Ectodermal cell (in vitro differentiated cells): ENCODE data around the gene TMEM125.
A peak's percentile ranks its signal among the peaks of the same experiment; 100 is the strongest.

Source experiments
- H3K27ac ChIP-seq: 2 replicates; pipeline ENCODE4 v1.7.0; 2013; ENCODE audit warnings: mild to moderate bottlenecking, low read depth, low read length; ENCODE audit not compliant: insufficient read depth, poor library complexity, severe bottlenecking
- H3K27me3 ChIP-seq: 2 replicates; pipeline ENCODE4 v1.7.0; 2013; ENCODE audit warnings: mild to moderate bottlenecking, low read length; ENCODE audit not compliant: insufficient read depth, control insufficient read depth, poor library complexity, severe bottlenecking
- H3K36me3 ChIP-seq: one replicate; pipeline ENCODE4 v1.7.0; 2013; ENCODE audit warnings: low read length; ENCODE audit not compliant: control insufficient read depth, insufficient read depth
- H3K4me1 ChIP-seq: one replicate; pipeline ENCODE4 v1.7.0; 2013; ENCODE audit warnings: low read length; ENCODE audit not compliant: control insufficient read depth, insufficient read depth
- H3K4me3 ChIP-seq: 2 replicates; pipeline ENCODE4 v1.7.0; 2013; ENCODE audit warnings: low read depth, low read length, control low read depth; ENCODE audit not compliant: insufficient read depth
- H3K9me3 ChIP-seq: 2 replicates; pipeline ENCODE4 v1.7.0; 2013; ENCODE audit warnings: mild to moderate bottlenecking, low read length, moderate library complexity; ENCODE audit not compliant: control insufficient read depth
- WGBS, 2 experiments: methylation state at CpG; one replicate each; pipeline ENCODE4 v1.1.7; 2013; ENCODE audit warnings: missing lambda C conversion rate in 2 of 2; 5-methylcytosine and 5-hydroxymethylcytosine counted together

The TMEM125 gene

DNA sequence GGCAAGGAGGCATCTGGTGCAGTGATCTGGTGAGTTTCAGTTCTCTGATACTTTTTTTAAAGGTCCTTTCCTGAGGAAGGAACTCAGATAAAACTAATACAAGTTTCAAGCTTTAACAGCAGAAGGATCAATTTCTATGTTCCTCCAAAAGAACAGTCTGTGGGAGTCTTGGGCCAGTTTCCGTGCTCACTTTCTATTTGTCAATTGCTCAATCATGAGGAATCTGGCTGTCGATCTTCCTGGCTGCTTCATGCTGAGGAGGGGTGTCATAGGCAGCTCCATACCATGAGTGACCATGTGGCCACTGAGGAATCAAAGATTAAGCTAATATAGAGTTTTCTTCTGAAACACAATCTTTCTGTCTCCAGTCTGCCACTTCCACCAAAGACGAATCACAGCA lies 11.4 kb upstream of the TMEM125 start:
- Histone ChIP-seq H3K4me1 (no peaks in the 10 kb centered on the region), H3K27ac (no peak overlapping the region), H3K36me3 (no peaks in the 10 kb centered on the region), H3K9me3 (no peaks in the 10 kb centered on the region), H3K27me3 (no peaks in the 10 kb centered on the region), H3K4me3 (no peak overlapping the region)
- WGBS, 2 experiments: 58 to 61% methylated on average over 3 of the region's 3 CpGs

- H3K36me3 ChIP-seq: no peaks in the 10 kb centered on the region
- no peak overlapping the region for H3K4me3 ChIP-seq
- H3K27me3 ChIP-seq: no peaks in the 10 kb centered on the region
- no peaks in the 10 kb centered on the region for H3K9me3 ChIP-seq
- no peaks in the 10 kb centered on the region for H3K4me1 ChIP-seq
- no peak overlapping the region for H3K27ac ChIP-seq
- 89 to 92% methylated on average over 4 of the region's 4 CpGs for WGBS, 2 experiments
These were observed 4.4 kb upstream of the TMEM125 start for GRCh38 chr1:43265431-43265830.

- Histone ChIP-seq H3K27ac (no peak overlapping the region), H3K9me3 (no peaks in the 10 kb centered on the region), H3K4me3 (no peak overlapping the region), H3K36me3 (no peaks in the 10 kb centered on the region), H3K27me3 (no peaks in the 10 kb centered on the region), H3K4me1 (no peaks in the 10 kb centered on the region)
- WGBS, 2 experiments: 89 to 91% methylated on average over 1 of the region's 1 CpG
These were observed 2.9 kb upstream of the TMEM125 start for GRCh38 chr1:43266881-43267280.

GRCh38 chr1:43267291-43267805 lies 2.4 kb upstream of the TMEM125 start:
- no peak overlapping the region for H3K27ac ChIP-seq
- no peaks in the 10 kb centered on the region for H3K36me3 ChIP-seq
- H3K27me3 ChIP-seq: no peaks in the 10 kb centered on the region
- H3K9me3 ChIP-seq: no peaks in the 10 kb centered on the region
- no peak overlapping the region for H3K4me3 ChIP-seq
- WGBS, 2 experiments: 90 to 91% methylated on average over 9 of the region's 9 CpGs
- H3K4me1 ChIP-seq: no peaks in the 10 kb centered on the region

DNA sequence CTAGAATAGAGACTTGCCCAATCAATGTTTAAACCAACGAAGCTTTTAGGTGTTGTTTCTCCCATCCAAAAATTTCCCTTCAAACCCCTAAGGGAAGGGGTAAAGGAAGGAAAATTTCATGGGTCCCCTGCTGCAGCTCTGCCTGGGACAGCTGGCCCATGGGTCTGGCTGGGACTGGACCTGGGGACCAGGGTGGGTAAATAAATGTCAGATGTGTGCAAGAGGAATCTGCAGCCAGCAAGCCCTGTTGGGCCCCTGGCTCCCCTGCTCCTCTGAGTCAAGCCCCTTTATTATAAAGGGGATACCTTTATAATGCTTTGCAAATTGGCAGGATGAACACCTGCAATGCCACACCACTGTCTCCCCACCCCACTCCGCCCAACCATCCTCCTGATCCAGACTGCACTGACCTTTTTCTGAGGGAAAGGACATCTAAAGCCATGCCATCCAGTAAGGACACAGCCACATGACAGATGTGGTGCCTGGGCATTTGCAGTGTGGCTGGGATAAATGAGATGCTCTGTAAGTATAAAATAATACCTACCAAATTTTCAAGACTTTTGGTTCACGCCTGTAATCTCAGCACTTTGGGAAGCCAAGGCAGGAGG lies 1.9 kb upstream of the TMEM125 start:
- Histone ChIP-seq H3K4me3 (no peak overlapping the region), H3K27me3 (no peaks in the 10 kb centered on the region), H3K36me3 (no peaks in the 10 kb centered on the region), H3K27ac (no peak overlapping the region), H3K4me1 (no peaks in the 10 kb centered on the region), H3K9me3 (no peaks in the 10 kb centered on the region)
- WGBS, 2 experiments: 89 to 90% methylated on average over 3 of the region's 3 CpGs

DNA sequence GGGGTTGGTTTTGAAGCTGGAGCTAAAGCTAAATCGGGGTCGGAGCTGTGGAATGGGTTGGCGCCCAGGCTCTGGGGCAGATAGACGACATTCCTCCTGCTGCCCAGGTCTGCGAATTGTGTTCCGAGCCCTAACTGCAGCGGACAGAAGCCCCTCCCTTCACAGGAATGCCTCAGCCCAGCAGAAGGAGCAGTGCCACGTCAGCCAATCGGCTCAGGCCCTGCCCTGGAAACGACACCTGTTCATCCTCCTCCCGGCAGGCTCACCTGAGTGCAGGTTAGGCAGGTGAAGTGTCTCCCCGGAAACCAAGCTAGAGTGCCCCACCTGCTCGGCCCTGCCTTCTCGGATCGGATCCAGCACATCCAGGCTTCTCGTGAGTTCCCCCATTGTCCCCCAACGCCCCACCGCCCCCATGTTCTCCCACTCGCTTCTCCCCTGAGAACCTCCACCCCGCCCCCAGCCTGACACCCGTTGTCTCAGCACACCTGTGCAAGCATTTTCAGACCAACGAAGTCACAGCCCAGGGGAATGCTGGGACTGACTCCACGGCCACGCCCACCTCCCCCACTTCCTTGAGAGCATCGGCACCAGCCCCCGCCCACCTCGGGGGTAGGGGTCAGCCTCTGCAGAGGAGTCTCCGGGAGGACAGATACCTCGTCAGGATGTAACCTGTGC lies 775 bp downstream of the TMEM125 start:
- peak overlapping the region; percentile 45 for H3K4me3 ChIP-seq
- WGBS, 2 experiments: 10 to 13% methylated on average over 28 to 29 of the region's 29 CpGs

DNA sequence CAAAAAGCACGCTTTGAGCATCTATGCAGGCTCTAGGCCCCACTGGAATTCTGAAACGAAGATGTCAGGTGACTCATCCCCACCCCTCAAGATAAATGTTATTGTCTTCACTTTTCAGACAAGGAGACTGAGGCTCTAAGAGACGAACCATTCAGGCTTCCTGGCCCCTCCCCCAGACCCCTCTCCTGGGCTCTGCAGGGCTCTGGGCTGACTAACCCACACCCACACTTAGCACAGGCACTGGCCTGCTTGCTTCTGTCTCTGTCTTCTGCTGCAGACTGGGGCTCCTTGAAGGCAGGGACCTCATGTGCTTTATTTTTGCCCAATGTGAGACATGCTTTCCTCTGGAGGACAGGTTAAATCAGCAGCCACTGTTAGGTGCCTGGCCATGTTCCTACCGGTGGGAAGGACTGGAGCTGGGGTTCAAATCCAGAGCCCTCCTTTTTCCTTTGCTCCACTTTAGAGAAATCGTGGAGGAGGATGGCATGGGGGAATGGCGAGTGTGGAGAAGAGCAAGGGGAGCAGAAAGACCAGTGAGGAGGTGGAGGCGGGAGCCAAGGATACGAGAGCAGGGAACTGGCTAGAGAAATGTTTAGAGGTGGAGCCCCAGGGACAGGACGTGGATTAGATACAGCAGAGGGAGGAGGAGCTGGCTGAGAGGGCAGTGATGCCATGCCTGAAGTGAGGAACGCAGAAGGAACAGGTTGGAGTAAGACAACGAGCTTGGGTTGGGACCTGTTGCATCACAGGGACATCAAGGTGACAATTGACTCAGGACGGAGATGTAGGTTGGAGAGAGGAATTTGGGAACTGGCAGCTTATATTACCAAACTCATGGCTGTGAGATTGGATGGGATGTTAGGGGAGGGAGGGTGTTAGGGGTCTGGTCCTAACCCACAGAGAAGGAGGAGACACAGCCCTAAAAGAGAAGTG lies 1.7 kb downstream of the TMEM125 start:
- H3K27me3 ChIP-seq: no peaks in the 10 kb centered on the region
- no peaks in the 10 kb centered on the region for H3K36me3 ChIP-seq
- no peaks in the 10 kb centered on the region for H3K9me3 ChIP-seq
- peak overlapping the region; percentile 45 for H3K4me3 ChIP-seq
- WGBS, 2 experiments: 70 to 73% methylated on average over 12 of the region's 12 CpGs
- no peak overlapping the region for H3K27ac ChIP-seq
- H3K4me1 ChIP-seq: no peaks in the 10 kb centered on the region

More for the DNA sequence above, 775 bp downstream of the TMEM125 start:
- Histone ChIP-seq H3K9me3 (no peaks in the 10 kb centered on the region), H3K27ac (no peak overlapping the region), H3K4me1 (no peaks in the 10 kb centered on the region), H3K27me3 (no peaks in the 10 kb centered on the region), H3K36me3 (no peaks in the 10 kb centered on the region)

DNA sequence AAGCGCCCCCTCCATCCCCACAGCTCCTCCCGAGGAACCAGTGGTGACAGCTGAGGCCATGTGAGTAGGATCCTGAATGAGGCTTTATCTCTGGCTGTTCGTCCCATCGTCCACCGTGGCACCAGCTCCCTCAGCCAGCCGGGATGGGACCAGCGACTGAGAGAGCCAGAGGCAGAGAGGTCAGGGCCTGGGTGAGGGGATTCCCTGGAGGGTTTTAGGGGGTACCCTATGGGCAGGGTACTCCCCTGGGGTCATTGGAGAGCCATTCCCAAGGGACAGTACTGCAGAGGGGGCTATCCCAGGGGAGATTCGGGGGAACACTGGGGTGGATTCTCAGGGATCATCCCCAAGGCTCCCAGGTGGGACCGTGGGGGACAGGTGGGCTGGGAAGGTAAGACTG lies 2.4 kb downstream of the TMEM125 start:
- Histone ChIP-seq H3K4me3 (no peak overlapping the region), H3K27me3 (no peaks in the 10 kb centered on the region), H3K36me3 (no peaks in the 10 kb centered on the region), H3K9me3 (no peaks in the 10 kb centered on the region), H3K4me1 (no peaks in the 10 kb centered on the region), H3K27ac (no peak overlapping the region)
- 81 to 88% methylated on average over 9 of the region's 9 CpGs for WGBS, 2 experiments

DNA sequence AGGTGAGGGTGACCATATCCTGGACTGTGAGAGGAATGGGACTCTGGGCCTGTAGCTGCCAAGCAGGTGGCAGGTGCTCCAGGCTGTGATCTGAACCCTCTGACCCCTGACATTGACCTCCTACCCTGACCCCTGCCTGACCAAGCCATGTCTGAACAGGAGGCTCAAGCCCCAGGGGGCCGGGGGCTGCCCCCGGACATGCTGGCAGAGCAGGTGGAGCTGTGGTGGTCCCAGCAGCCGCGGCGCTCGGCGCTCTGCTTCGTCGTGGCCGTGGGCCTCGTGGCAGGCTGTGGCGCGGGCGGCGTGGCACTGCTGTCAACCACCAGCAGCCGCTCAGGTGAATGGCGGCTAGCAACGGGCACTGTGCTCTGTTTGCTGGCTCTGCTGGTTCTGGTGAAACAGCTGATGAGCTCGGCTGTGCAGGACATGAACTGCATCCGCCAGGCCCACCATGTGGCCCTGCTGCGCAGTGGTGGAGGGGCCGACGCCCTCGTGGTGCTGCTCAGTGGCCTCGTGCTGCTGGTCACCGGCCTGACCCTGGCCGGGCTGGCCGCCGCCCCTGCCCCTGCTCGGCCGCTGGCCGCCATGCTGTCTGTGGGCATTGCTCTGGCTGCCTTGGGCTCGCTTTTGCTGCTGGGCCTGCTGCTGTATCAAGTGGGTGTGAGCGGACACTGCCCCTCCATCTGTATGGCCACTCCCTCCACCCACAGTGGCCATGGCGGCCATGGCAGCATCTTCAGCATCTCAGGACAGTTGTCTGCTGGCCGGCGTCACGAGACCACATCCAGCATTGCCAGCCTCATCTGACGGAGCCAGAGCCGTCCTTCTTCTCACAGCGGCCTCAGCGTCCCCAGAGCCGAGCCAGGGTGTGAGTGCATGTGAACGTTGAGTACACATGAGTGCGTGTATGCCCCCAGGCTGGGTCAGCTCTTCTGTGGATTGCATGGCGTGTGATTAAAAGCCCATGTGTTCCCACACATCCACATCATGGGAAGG lies 3.1 kb downstream of the TMEM125 start:
- Histone ChIP-seq H3K4me1 (no peaks in the 10 kb centered on the region), H3K4me3 (no peak overlapping the region), H3K27ac (no peak overlapping the region), H3K27me3 (no peaks in the 10 kb centered on the region), H3K36me3 (no peaks in the 10 kb centered on the region), H3K9me3 (no peaks in the 10 kb centered on the region)
- 94 to 96% methylated on average over 46 of the region's 46 CpGs for WGBS, 2 experiments
